SK-N-SH (cell line): Measurements from ENCODE around the gene KYAT1.

Experiments used
- ELF1 ChIP-seq: IDR thresholded peaks from 2 replicates; pipeline ENCODE4 v1.4.0; 2012
- EP300 ChIP-seq, 2 experiments: IDR thresholded peaks; 2 replicates each; pipeline versions ENCODE4 v1.4.0 to v1.6.1; 2012; ENCODE audit warnings: borderline replicate concordance in 1 of 2, low read depth in 1 of 2, low read length in 1 of 2
- EZH2phosphoT487 ChIP-seq: fragments of 200-600 bp; sonication (generic); IDR thresholded peaks from 2 replicates; pipeline ENCODE4 v1.6.1; 2017; ENCODE audit warnings: low read depth, mixed run types, mild to moderate bottlenecking, antibody characterized with exemption, moderate library complexity, borderline replicate concordance
- FOXJ3 ChIP-seq: sonication (generic); formaldehyde crosslinking; IDR thresholded peaks from 2 replicates; pipeline ENCODE4 v1.5.1; 2020; ENCODE audit warnings: mild to moderate bottlenecking, missing genetic modification reagents
- MAX ChIP-seq: IDR thresholded peaks from 2 replicates; pipeline ENCODE4 v1.4.0; 2012; ENCODE audit warnings: low read depth
- MXI1 ChIP-seq: IDR thresholded peaks from 2 replicates; pipeline ENCODE4 v1.6.1; 2012; ENCODE audit warnings: mild to moderate bottlenecking, low read depth, low read length, improper control_type of control experiment
- POLR2AphosphoS5 ChIP-seq: IDR thresholded peaks from 2 replicates; pipeline ENCODE4 v1.6.1; 2012; ENCODE audit warnings: low read depth, low read length
- SIN3A ChIP-seq: IDR thresholded peaks from 2 replicates; pipeline ENCODE4 v1.6.1; 2012; ENCODE audit warnings: low read depth, mild to moderate bottlenecking, low read length, moderate library complexity, borderline replicate concordance
- TF ChIP-seq, protein P1 (sequence below): fragments of 200-600 bp; sonication (generic); IDR thresholded peaks from 2 replicates; pipeline ENCODE4 v1.6.1; 2017; ENCODE audit warnings: antibody characterized with exemption, mild to moderate bottlenecking, moderate library complexity
- TF ChIP-seq, protein P2 (sequence below): IDR thresholded peaks from 2 replicates; pipeline ENCODE4 v1.4.0; 2012; ENCODE audit warnings: low read depth, borderline replicate concordance
- TF ChIP-seq, protein P3 (sequence below): IDR thresholded peaks from 2 replicates; pipeline ENCODE4 v1.6.1; 2012; ENCODE audit warnings: mild to moderate bottlenecking, low read depth, low read length, moderate library complexity

- TF ChIP-seq, protein P1, sequence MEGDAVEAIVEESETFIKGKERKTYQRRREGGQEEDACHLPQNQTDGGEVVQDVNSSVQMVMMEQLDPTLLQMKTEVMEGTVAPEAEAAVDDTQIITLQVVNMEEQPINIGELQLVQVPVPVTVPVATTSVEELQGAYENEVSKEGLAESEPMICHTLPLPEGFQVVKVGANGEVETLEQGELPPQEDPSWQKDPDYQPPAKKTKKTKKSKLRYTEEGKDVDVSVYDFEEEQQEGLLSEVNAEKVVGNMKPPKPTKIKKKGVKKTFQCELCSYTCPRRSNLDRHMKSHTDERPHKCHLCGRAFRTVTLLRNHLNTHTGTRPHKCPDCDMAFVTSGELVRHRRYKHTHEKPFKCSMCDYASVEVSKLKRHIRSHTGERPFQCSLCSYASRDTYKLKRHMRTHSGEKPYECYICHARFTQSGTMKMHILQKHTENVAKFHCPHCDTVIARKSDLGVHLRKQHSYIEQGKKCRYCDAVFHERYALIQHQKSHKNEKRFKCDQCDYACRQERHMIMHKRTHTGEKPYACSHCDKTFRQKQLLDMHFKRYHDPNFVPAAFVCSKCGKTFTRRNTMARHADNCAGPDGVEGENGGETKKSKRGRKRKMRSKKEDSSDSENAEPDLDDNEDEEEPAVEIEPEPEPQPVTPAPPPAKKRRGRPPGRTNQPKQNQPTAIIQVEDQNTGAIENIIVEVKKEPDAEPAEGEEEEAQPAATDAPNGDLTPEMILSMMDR, result no peak
- no peak for TF ChIP-seq POLR2AphosphoS5
- TF ChIP-seq, protein P2, sequence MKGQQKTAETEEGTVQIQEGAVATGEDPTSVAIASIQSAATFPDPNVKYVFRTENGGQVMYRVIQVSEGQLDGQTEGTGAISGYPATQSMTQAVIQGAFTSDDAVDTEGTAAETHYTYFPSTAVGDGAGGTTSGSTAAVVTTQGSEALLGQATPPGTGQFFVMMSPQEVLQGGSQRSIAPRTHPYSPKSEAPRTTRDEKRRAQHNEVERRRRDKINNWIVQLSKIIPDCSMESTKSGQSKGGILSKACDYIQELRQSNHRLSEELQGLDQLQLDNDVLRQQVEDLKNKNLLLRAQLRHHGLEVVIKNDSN, result no peak
- TF ChIP-seq, protein P3, sequence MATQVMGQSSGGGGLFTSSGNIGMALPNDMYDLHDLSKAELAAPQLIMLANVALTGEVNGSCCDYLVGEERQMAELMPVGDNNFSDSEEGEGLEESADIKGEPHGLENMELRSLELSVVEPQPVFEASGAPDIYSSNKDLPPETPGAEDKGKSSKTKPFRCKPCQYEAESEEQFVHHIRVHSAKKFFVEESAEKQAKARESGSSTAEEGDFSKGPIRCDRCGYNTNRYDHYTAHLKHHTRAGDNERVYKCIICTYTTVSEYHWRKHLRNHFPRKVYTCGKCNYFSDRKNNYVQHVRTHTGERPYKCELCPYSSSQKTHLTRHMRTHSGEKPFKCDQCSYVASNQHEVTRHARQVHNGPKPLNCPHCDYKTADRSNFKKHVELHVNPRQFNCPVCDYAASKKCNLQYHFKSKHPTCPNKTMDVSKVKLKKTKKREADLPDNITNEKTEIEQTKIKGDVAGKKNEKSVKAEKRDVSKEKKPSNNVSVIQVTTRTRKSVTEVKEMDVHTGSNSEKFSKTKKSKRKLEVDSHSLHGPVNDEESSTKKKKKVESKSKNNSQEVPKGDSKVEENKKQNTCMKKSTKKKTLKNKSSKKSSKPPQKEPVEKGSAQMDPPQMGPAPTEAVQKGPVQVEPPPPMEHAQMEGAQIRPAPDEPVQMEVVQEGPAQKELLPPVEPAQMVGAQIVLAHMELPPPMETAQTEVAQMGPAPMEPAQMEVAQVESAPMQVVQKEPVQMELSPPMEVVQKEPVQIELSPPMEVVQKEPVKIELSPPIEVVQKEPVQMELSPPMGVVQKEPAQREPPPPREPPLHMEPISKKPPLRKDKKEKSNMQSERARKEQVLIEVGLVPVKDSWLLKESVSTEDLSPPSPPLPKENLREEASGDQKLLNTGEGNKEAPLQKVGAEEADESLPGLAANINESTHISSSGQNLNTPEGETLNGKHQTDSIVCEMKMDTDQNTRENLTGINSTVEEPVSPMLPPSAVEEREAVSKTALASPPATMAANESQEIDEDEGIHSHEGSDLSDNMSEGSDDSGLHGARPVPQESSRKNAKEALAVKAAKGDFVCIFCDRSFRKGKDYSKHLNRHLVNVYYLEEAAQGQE, result no peak
- no peak for TF ChIP-seq MAX
- TF ChIP-seq SIN3A, result no peak
- no peak for TF ChIP-seq EZH2phosphoT487
- TF ChIP-seq EP300 (IDR thresholded peaks at IDR 0.05; ENCODE audit: borderline replicate concordance in 1 of 2, low read depth in 1 of 2, low read length in 1 of 2), result no peak
- TF ChIP-seq MXI1, result no peak
- no peak for TF ChIP-seq ELF1
- TF ChIP-seq FOXJ3 (CRISPR knock-in tag), result no peak
Observed at GRCh38 chr9:128905964-128906363, 24.2 kb upstream of the KYAT1 start.
